Measurements from ENCODE around the gene BTBD9. TPM values are rescaled to one million over a fixed set of nuclear protein-coding genes. Genes with fewer than 3 reads are reported as not detected.

BTBD9 gene
- total RNA-seq, 4 donors from 2014 or later = 9.2 to 16.3 (median 11.6) TPM

DNA sequence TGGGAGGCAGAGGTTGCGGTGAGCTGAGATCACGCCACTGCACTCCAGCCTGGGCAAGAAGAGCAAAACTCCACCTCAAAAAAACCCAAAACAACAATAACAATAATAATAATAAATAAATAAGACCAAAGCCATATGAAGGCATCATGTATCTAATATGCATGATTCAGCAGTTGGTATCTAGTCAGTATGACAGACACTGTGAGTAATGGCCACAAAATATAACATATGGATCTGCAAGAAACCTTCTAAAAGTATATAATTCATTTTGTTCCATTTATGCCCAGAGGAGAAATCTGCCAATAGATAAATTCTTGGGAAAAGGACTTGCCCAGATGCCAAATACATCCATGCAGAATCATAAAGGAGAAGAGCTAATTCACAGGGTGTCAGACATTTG, 252.3 kb downstream of the BTBD9 start:
- intact Hi-C loops (cut with DNase I) = no loop called here
- no peak overlapping the region for H3K4me3 ChIP-seq
- 92 to 97% methylated on average over 2 of the region's 2 CpGs for WGBS, 2 donors

DNA sequence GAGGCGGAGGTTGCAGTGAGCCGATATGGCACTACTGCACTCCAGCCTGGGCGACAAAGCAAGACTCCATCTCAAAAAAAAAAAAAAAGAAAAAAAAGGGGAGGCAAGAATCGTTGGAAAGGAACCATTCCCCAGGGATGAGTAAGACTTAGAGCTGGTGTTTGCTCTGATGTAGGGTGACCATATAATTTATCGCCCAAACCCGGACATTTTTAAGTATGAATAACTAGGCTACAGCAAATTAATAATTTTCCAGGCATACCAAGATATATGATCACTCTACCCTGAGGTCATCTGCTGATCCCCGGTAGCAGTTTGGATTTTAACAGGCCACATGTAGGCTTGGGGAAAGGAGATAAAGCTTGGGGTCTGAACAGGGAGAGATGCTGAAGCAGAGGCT, 260.9 kb downstream of the BTBD9 start:
- Histone ChIP-seq H3K4me3 (no peak overlapping the region), H3K36me3 (no peaks in the 10 kb centered on the region), H3K9me3 (no peaks in the 10 kb centered on the region), H3K27ac (no peak overlapping the region), H3K27me3 (no peaks in the 10 kb centered on the region), H3K4me1 (no peaks in the 10 kb centered on the region)
- 85 to 90% methylated on average over 7 of the region's 7 CpGs for WGBS, 2 donors
- DNase-seq = no peak
- TF ChIP-seq, protein P1, sequence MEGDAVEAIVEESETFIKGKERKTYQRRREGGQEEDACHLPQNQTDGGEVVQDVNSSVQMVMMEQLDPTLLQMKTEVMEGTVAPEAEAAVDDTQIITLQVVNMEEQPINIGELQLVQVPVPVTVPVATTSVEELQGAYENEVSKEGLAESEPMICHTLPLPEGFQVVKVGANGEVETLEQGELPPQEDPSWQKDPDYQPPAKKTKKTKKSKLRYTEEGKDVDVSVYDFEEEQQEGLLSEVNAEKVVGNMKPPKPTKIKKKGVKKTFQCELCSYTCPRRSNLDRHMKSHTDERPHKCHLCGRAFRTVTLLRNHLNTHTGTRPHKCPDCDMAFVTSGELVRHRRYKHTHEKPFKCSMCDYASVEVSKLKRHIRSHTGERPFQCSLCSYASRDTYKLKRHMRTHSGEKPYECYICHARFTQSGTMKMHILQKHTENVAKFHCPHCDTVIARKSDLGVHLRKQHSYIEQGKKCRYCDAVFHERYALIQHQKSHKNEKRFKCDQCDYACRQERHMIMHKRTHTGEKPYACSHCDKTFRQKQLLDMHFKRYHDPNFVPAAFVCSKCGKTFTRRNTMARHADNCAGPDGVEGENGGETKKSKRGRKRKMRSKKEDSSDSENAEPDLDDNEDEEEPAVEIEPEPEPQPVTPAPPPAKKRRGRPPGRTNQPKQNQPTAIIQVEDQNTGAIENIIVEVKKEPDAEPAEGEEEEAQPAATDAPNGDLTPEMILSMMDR (IDR thresholded peaks at IDR 0.05) = no peak
- no peak for TF ChIP-seq POLR2A (IDR thresholded peaks at IDR 0.05)
- intact Hi-C loops (cut with DNase I) = no loop called here

More for the DNA sequence above, 252.3 kb downstream of the BTBD9 start:
- Histone ChIP-seq H3K36me3 (no peaks in the 10 kb centered on the region), H3K9me3 (no peaks in the 10 kb centered on the region), H3K27me3 (no peaks in the 10 kb centered on the region), H3K4me1 (no peaks in the 10 kb centered on the region), H3K27ac (no peak overlapping the region)
- no peak for DNase-seq
- no peak for TF ChIP-seq POLR2A (IDR thresholded peaks at IDR 0.05)
- TF ChIP-seq, protein P1 (IDR thresholded peaks at IDR 0.05) = no peak

DNA sequence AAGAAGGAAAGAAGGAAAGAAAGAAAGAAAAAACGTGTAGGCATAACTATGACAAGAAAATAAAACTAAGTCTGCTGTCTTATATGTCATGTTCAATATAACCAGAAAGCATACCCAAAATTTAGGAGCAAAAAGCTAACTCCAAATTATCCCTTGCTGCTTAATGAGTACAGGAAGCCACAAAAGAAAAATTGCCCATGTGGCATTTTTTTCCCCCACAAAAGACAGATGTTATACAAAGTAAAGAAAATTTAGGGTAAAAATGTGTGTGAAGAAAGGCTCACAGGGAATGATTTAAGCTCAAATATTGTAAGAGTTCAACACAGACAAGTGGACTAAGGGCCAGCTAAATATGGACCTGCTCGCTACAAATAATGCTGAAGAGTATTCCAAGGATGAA, 263.8 kb downstream of the BTBD9 start:
- no peak for DNase-seq
- intact Hi-C loops (cut with DNase I) = no loop called here
- H3K4me1 ChIP-seq = peaks cover 0 to 4% (median 0%) of the 10 kb centered on the region in 3 donors
- no peaks in the 10 kb centered on the region for H3K9me3 ChIP-seq
- H3K27me3 ChIP-seq = no peaks in the 10 kb centered on the region
- H3K4me3 ChIP-seq = no peak overlapping the region
- WGBS, 2 donors = 79 to 84% methylated on average over 2 of the region's 2 CpGs
- no peaks in the 10 kb centered on the region for H3K36me3 ChIP-seq
- no peak for TF ChIP-seq POLR2A (IDR thresholded peaks at IDR 0.05)
- TF ChIP-seq, protein P1 (IDR thresholded peaks at IDR 0.05) = no peak
- no peak overlapping the region for H3K27ac ChIP-seq

DNA sequence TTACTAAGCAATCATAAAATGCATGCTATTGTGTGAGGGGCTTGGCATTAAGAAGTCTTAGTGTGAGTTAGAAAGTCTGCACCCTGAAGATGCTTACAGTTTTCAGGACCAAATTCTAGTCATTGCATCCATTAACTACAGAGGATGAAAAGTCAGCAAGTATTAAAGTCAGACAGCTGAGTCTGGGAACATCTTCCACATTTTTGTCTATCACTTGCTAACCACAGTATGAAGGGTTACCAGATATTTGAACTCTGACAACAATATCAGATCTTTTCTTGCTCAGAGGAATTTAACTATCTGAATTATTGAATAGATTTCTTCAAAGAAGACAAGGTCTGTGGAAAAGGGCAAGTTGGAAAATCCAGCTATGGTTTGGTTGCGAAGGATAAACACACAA, 264.4 kb downstream of the BTBD9 start:
- Histone ChIP-seq H3K27me3 (no peaks in the 10 kb centered on the region), H3K9me3 (no peaks in the 10 kb centered on the region), H3K36me3 (no peaks in the 10 kb centered on the region), H3K4me1 (peaks cover 0 to 6% (median 0%) of the 10 kb centered on the region in 3 donors), H3K4me3 (no peak overlapping the region), H3K27ac (no peak overlapping the region)
- WGBS, 2 donors = 94 to 95% methylated on average over 1 of the region's 1 CpG
- intact Hi-C loops (cut with DNase I) = no loop called here
- no peak for TF ChIP-seq POLR2A (IDR thresholded peaks at IDR 0.05)
- TF ChIP-seq, protein P1 (IDR thresholded peaks at IDR 0.05) = no peak
- DNase-seq = no peak

DNA sequence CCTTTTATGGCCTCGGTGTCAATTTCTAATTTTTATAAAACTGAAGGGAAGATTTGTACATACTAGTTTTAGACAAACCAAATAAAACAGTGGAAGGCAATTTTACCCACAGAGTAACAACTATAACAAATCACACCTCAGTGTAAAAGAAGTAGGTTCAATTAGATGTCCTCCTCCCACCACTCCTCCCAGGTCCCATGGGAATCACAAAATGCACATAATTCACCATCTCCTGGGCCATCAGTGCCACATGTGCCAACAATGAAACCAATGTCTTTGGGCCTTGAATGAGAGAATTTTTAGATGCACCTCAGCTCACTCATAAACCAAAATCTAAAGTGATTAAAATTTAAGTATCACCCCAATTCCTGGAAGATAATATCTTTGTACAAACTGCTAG, 267.8 kb downstream of the BTBD9 start:
- no peak overlapping the region for H3K4me3 ChIP-seq
- H3K9me3 ChIP-seq = no peaks in the 10 kb centered on the region
- 94 to 95% methylated on average over 1 of the region's 1 CpG for WGBS, 2 donors
- no peak overlapping the region for H3K27ac ChIP-seq
- no peaks in the 10 kb centered on the region for H3K27me3 ChIP-seq
- DNase-seq = no peak
- H3K4me1 ChIP-seq = peaks cover 0 to 6% (median 0%) of the 10 kb centered on the region in 3 donors
- TF ChIP-seq POLR2A (IDR thresholded peaks at IDR 0.05) = no peak
- TF ChIP-seq, protein P1 (IDR thresholded peaks at IDR 0.05) = no peak
- no peaks in the 10 kb centered on the region for H3K36me3 ChIP-seq
- intact Hi-C loops (cut with DNase I) = no loop called here
